ENCODE measurements around the gene HGFAC.
A peak's percentile ranks its signal among the peaks of the same experiment; 100 is the strongest.

Gene HGFAC

DNA sequence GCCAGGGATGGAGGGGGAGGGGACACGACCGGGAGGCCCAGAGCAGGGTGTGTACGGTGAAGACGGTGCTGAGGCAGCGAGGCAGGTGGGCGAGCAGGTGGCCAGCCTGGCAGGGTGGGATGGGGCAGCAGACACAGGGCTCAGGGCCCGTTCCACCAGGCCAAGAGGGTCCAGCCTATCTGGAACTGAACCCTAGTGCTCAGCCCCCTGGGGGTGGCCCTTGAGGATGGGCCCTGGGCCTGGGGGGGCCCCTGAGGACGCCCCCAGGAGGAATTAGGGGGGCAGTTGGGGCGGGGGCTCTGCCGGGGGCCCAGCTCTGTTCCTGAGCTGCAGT, 3.0 kb upstream of the HGFAC start:
- H3K4me3 ChIP-seq (ENCODE audit: low read length) = no peak overlapping the region
- no peak for TF ChIP-seq CTCF (conservative IDR thresholded peaks at IDR 0.05; ENCODE audit: low read length)
- DNase-seq (ENCODE audit: low read depth) = no peak

GRCh38 chr4:3439391-3439790, 2.4 kb upstream of the HGFAC start:
- H3K4me3 ChIP-seq (ENCODE audit: low read length) = no peak overlapping the region
- no peak for TF ChIP-seq CTCF (conservative IDR thresholded peaks at IDR 0.05; ENCODE audit: low read length)
- no peak for DNase-seq (ENCODE audit: low read depth)

- no peak overlapping the region for H3K4me3 ChIP-seq (ENCODE audit: low read length)
- no peak for TF ChIP-seq CTCF (conservative IDR thresholded peaks at IDR 0.05; ENCODE audit: low read length)
- DNase-seq (ENCODE audit: low read depth) = no peak
These were observed 1.8 kb upstream of the HGFAC start for GRCh38 chr4:3440011-3440410.

DNA sequence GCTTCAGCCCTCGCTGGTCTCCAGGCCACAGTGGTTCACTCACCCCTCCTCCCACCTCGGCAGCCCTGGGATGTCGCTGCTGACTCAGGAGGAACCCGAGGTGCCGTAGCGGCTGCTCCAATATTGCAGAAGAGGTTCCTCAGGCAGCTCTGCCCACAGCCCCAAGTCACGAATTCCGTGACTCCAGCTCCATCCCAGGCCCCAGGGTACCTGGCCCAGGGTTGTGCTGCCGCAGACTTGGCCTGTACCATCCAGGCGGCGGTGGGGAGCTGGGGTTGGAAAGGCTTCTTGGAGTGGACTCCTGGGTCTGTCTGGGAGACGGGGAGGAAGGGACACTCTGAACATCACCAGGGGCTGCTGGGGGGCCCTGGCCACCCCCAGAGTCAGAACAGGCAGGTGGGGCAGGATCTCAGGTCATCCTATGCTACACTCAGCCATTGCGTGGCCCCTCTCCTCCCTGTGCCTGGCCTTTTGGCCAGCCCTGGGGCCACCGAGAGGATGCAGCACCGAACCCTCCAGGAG, 728 bp upstream of the HGFAC start:
- DNase-seq (ENCODE audit: low read depth) = peak; percentile 26
- TF ChIP-seq CTCF (conservative IDR thresholded peaks at IDR 0.05; ENCODE audit: low read length) = no peak
- no peak overlapping the region for H3K4me3 ChIP-seq (ENCODE audit: low read length)

DNA sequence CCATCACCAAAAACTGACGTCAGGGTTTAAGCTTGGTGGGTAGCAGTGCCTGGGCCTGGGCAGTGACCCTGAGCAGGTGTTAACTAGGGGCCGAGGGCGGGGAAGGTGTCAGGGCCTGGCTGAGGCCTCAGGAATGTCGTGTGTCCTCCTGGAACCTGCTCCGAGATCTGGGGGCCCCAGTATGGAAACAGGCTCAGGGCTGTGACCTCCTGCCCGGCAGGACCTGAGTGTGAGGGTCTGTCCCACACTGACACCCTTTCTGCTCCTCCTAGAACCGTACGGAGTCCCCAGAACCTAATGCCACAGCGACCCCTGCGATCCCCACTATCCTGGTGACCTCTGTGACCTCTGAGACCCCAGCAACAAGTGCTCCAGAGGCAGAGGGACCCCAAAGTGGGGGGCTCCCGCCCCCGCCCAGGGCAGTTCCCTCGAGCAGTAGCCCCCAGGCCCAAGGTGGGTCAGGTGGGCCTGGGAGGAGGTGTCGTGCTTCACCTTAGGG, 741 bp downstream of the HGFAC start:
- TF ChIP-seq CTCF (conservative IDR thresholded peaks at IDR 0.05; ENCODE audit: low read length) = no peak
- no peak overlapping the region for H3K4me3 ChIP-seq (ENCODE audit: low read length)
- DNase-seq (ENCODE audit: low read depth) = no peak

GRCh38 chr4:3442959-3443749, 1.4 kb downstream of the HGFAC start:
- peak; percentile 73 for TF ChIP-seq CTCF (conservative IDR thresholded peaks at IDR 0.05; ENCODE audit: low read length)
- H3K4me3 ChIP-seq (ENCODE audit: low read length) = no peak overlapping the region
- DNase-seq (ENCODE audit: low read depth) = peak; percentile 8

DNA sequence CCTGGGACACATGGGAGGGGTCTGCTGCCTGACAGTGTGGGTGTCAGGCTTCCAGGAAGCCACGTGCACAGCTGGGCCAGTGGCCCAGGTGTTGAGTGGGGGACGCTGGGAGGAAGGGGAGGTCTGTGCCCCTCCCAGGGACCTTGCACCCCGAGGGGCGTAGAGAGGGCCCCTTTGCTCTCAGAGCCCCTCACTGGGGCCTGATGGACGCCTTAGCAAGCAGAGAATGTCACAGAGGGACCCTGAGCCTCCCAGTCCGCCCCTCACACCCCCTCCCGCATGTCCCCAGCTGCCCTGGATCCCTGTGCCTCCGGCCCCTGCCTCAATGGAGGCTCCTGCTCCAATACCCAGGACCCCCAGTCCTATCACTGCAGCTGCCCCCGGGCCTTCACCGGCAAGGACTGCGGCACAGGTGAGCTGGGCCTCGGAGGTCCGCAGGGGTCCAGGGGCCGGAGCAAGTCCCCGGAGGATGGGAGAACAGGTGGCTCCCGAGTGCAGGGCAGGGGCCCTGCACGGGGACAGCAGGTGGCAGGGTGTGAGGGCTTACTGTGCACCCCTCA, 2.1 kb downstream of the HGFAC start:
- DNase-seq (ENCODE audit: low read depth) = no peak
- H3K4me3 ChIP-seq (ENCODE audit: low read length) = no peak overlapping the region
- no peak for TF ChIP-seq CTCF (conservative IDR thresholded peaks at IDR 0.05; ENCODE audit: low read length)
